K562 (cell line): Measurements from ENCODE around the gene RND1. TPM values are rescaled to one million over a fixed set of nuclear protein-coding genes. Genes with fewer than 3 reads are reported as not detected.

Experiments
- ELF1 ChIP-seq: fragments of 200-800 bp; sonication (Bioruptor generic); IDR thresholded peaks from 2 replicates; pipeline ENCODE4 v1.6.1; 2016; ENCODE audit warnings: missing genetic modification characterization, missing compliant biosample characterization
- ELF4 ChIP-seq: fragments of 450-650 bp; formaldehyde crosslinking; IDR thresholded peaks from 2 replicates; pipeline ENCODE4 v1.4.0; 2022; ENCODE audit warnings: missing genetic modification characterization
- KAT2B ChIP-seq: IDR thresholded peaks from one replicate; pipeline ENCODE4 v1.6.1; 2012; ENCODE audit warnings: low read depth, mild to moderate bottlenecking, control low read depth, inconsistent platforms, low read length, moderate library complexity
- NR4A1 ChIP-seq, 2 experiments: fragments of 250-450 bp in 1 of 2; fragments of 450-650 bp in 1 of 2; sonication (Bioruptor Pico) in 1 of 2; IDR thresholded peaks; 2 replicates each; pipeline versions ENCODE4 v1.4.0 to v1.6.1; 2016 to 2020; ENCODE audit warnings: mild to moderate bottlenecking in 2 of 2, missing compliant biosample characterization in 1 of 2, missing genetic modification characterization in 1 of 2, moderate library complexity in 1 of 2
- SIRT6 ChIP-seq: IDR thresholded peaks from one replicate; pipeline ENCODE4 v1.6.1; 2012; ENCODE audit warnings: low read depth, mild to moderate bottlenecking, control low read depth, inconsistent platforms, low read length, moderate library complexity
- TAL1 ChIP-seq: fragments of 450-650 bp; IDR thresholded peaks from 2 replicates; pipeline ENCODE4 v1.6.1; 2016; ENCODE audit warnings: mild to moderate bottlenecking
- polyA plus RNA-seq, 8 experiments: library from polyadenylated mRNA; depleted of rRNA in 4 of 8; stranded (reverse) in 5 of 8; unstranded in 3 of 8; fragments of >200 nt; fragmentation: Nextera tagmentation in 2 of 8; fragmentation: Illumina TruSeq in 1 of 8; extraction: Ambion mirVana in 2 of 8; extraction: Trizol in 1 of 8; gene quantifications; 2 replicates each; pipeline versions ENCODE4 v1.2.1 to v1.2.3, GENCODE V29; 2011 to 2014; ENCODE audit warnings: inconsistent platforms in 1 of 8, missing spikeins in 1 of 8
- total RNA-seq, 7 experiments: library from RNA; depleted of rRNA in 6 of 7; stranded (reverse); fragments of >200 nt in 6 of 7; fragmentation: Illumina TruSeq in 2 of 7; extraction: Trizol in 2 of 7; gene quantifications; 2 replicates each; pipeline versions ENCODE4 v1.2.1 to v1.2.3, GENCODE V29; 2011 to 2021; ENCODE audit warnings: low replicate concordance in 1 of 7
- TF ChIP-seq, protein P1 (sequence below): fragments of 200-800 bp; sonication (Bioruptor generic); IDR thresholded peaks from 2 replicates; pipeline ENCODE4 v1.6.1; 2017; ENCODE audit warnings: missing genetic modification characterization, missing compliant biosample characterization
- TF ChIP-seq, protein P2 (sequence below), 2 experiments: fragments of 450-650 bp; IDR thresholded peaks; 2 replicates each; pipeline ENCODE4 v1.6.1; 2016; ENCODE audit warnings: mild to moderate bottlenecking in 2 of 2, borderline replicate concordance in 1 of 2, low read depth in 1 of 2, moderate library complexity in 1 of 2
- TF ChIP-seq, protein P3 (sequence below), 2 experiments: IDR thresholded peaks; 2 replicates each; pipeline ENCODE4 v1.6.1; 2012; ENCODE audit warnings: improper control_type of control experiment in 2 of 2, low read depth in 2 of 2, low read length in 2 of 2, borderline replicate concordance in 1 of 2

Gene RND1
- total and polyA plus RNA-seq, 9 of the 15 experiments (the other 6 are each of a cell fraction or from before 2014, with no cell fraction given) = 0.18 to 0.78 (median 0.58) TPM; not detected in 2

DNA sequence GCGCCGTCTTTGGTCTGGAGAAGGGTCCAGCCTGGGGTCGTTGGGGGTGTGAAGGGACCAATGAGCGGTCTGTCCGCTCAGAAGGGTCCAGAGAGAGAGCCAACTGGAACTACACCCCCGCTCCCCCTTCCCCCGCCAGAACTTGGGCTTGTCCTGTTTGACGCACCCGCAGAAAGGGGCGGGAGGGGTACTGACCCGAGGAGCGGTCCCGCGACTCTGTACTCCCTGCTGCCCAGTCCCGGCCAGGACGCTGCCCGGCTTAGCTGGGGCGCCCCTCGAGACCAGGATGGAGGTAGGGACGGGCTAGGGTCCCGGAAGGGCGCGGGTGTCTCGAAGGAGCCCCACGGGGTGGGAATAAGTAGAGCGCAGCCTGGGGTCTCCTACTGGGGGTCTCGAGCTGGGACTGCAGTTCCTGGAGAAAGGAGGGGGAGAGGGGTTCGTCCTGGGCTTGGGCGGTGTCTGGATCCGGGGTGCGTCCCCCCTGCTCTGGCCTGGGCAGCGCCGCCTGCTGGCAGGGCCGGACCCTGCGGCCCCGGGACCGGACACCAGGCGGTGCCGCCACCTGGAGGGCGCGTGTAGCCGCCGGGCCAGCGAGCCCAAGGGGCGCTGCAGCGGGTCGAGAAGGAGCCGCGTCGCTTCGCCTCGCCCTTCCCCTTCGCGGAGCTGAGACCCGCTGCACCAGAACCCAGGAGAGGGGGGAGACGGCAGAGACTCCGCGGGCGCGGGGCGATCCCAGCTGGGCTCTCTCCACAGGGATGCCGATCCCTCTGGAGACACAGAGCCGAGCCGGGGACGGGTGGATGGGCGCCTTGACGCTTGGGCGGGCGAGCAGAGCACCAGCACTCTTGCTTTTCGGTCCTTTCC lies 51.2 kb downstream of the RND1 start (continued):
- TF ChIP-seq, protein P1, sequence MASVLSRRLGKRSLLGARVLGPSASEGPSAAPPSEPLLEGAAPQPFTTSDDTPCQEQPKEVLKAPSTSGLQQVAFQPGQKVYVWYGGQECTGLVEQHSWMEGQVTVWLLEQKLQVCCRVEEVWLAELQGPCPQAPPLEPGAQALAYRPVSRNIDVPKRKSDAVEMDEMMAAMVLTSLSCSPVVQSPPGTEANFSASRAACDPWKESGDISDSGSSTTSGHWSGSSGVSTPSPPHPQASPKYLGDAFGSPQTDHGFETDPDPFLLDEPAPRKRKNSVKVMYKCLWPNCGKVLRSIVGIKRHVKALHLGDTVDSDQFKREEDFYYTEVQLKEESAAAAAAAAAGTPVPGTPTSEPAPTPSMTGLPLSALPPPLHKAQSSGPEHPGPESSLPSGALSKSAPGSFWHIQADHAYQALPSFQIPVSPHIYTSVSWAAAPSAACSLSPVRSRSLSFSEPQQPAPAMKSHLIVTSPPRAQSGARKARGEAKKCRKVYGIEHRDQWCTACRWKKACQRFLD (CRISPR knock-in tag) = peak; percentile 65; the same call in 1 of the 2 replicates
- TF ChIP-seq TAL1 (no peak), SIRT6 (no peak), ELF1 (tag) (peak; percentile 37; the same call in 1 of the 2 replicates), KAT2B (peak; percentile 97), ELF4 (CRISPR knock-in tag) (no peak), NR4A1 (CRISPR knock-in tag; IDR thresholded peaks at IDR 0.05) (no peak), NR4A1 (tag; IDR thresholded peaks at IDR 0.05) (0 out of 2 replicates have a peak, but pooled peaks have one; percentile 46)
- TF ChIP-seq, protein P2, sequence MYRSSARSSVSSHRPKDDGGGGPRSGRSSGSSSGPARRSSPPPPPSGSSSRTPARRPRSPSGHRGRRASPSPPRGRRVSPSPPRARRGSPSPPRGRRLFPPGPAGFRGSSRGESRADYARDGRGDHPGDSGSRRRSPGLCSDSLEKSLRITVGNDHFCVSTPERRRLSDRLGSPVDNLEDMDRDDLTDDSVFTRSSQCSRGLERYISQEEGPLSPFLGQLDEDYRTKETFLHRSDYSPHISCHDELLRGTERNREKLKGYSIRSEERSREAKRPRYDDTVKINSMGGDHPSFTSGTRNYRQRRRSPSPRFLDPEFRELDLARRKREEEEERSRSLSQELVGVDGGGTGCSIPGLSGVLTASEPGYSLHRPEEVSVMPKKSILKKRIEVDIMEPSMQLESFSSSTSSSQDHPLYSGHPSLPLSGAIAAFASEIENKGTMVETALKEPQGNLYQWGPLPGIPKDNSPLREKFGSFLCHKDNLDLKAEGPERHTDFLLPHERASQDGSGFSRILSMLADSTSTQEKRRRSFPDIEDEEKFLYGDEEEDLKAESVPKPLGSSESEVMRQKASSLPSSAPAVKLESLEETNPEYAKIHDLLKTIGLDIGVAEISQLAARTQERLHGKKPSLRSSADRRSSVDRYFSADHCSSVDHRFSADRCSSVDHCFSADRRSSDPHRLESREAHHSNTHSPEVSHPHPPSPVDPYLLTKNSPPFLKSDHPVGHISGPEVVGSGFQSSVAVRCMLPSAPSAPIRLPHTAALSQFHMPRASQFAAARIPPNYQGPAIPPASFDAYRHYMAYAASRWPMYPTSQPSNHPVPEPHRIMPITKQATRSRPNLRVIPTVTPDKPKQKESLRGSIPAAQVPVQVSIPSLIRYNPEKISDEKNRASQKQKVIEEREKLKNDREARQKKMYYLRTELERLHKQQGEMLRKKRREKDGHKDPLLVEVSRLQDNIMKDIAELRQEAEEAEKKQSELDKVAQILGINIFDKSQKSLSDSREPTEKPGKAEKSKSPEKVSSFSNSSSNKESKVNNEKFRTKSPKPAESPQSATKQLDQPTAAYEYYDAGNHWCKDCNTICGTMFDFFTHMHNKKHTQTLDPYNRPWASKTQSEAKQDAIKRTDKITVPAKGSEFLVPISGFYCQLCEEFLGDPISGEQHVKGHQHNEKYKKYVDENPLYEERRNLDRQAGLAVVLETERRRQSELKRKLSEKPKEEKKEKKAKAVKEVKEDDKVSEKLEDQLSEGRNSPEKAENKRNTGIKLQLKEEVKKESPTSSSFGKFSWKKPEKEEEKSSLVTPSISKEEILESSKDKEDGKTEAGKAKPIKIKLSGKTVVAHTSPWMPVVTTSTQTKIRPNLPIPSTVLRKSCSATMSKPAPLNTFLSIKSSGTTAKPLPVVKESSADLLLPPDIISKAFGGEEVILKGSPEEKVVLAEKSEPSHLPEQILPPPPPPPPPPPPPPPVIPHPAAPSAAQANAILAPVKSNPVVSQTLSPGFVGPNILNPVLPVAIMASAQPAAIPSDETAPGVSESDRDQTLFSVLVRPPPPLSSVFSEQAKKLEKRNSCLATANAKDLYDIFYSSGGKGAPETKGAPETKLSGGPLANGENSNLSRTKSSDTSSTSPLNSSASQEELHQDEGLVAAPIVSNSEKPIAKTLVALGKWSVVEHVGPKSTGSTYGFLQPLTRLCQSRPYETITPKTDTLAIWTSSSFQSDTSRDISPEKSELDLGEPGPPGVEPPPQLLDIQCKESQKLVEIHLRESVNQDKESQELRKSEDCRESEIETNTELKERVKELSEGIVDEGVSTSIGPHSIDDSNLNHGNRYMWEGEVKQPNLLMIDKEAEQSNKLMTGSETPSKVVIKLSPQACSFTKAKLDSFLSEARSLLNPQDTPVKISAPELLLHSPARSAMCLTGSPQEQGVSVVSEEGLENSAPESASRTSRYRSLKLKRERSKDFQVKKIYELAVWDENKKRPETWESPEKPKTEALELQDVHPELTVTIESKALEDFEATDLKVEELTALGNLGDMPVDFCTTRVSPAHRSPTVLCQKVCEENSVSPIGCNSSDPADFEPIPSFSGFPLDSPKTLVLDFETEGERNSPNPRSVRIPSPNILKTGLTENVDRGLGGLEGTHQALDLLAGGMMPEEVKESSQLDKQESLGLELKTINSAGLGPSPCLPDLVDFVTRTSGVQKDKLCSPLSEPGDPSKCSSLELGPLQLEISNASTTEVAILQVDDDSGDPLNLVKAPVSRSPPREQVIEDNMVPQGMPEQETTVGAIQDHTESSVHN (IDR thresholded peaks at IDR 0.05; ENCODE audit: borderline replicate concordance in 1 of 2, low read depth in 1 of 2) = no peak
- TF ChIP-seq, protein P3, sequence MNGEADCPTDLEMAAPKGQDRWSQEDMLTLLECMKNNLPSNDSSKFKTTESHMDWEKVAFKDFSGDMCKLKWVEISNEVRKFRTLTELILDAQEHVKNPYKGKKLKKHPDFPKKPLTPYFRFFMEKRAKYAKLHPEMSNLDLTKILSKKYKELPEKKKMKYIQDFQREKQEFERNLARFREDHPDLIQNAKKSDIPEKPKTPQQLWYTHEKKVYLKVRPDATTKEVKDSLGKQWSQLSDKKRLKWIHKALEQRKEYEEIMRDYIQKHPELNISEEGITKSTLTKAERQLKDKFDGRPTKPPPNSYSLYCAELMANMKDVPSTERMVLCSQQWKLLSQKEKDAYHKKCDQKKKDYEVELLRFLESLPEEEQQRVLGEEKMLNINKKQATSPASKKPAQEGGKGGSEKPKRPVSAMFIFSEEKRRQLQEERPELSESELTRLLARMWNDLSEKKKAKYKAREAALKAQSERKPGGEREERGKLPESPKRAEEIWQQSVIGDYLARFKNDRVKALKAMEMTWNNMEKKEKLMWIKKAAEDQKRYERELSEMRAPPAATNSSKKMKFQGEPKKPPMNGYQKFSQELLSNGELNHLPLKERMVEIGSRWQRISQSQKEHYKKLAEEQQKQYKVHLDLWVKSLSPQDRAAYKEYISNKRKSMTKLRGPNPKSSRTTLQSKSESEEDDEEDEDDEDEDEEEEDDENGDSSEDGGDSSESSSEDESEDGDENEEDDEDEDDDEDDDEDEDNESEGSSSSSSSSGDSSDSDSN (IDR thresholded peaks at IDR 0.05; ENCODE audit: borderline replicate concordance in 1 of 2, low read depth in 2 of 2, low read length in 2 of 2) = peak; percentile 93 to 98; a peak in 3 of 4 replicates
